Glutamatergic neuron (in vitro differentiated cells): Measurements from ENCODE around the gene CEACAM16. TPM values are rescaled to one million over a fixed set of nuclear protein-coding genes. Genes with fewer than 3 reads are reported as not detected.

Experiments used
- DNase-seq: peaks from one replicate; pipeline ENCODE4 v3.0.0; 2022
- H3K27ac Mint-ChIP-seq: one replicate; pipeline ENCODE4 v1.8.0; 2020; ENCODE audit warnings: mild to moderate bottlenecking, mixed read lengths, inconsistent platforms; ENCODE audit not compliant: unreplicated experiment
- H3K27me3 Mint-ChIP-seq: one replicate; pipeline ENCODE4 v1.8.0; 2020; ENCODE audit warnings: mild to moderate bottlenecking, moderate library complexity, mixed read lengths, inconsistent platforms; ENCODE audit not compliant: unreplicated experiment
- H3K36me3 Mint-ChIP-seq: one replicate; pipeline ENCODE4 v1.8.0; 2020; ENCODE audit warnings: mild to moderate bottlenecking, mixed read lengths, inconsistent platforms; ENCODE audit not compliant: unreplicated experiment
- H3K4me1 Mint-ChIP-seq: one replicate; pipeline ENCODE4 v1.8.0; 2020; ENCODE audit warnings: mild to moderate bottlenecking, low read depth, mixed read lengths, inconsistent platforms; ENCODE audit not compliant: unreplicated experiment
- H3K4me3 Mint-ChIP-seq: one replicate; pipeline ENCODE4 v1.8.0; 2020; ENCODE audit warnings: mild to moderate bottlenecking, mixed read lengths, inconsistent platforms; ENCODE audit not compliant: unreplicated experiment
- H3K9me3 Mint-ChIP-seq: one replicate; pipeline ENCODE4 v1.8.0; 2020; ENCODE audit warnings: mild to moderate bottlenecking, moderate library complexity, mixed read lengths, inconsistent platforms; ENCODE audit not compliant: unreplicated experiment
- total RNA-seq: library from RNA; stranded (reverse); fragmentation: NEBNext Ultra II Directional; extraction: Animal tissue kit (Norgen Biotek cat#: 25700); gene quantifications from one replicate; pipeline ENCODE4 v1.2.1, GENCODE V29; 2021; ENCODE audit not compliant: unreplicated experiment
- TF ChIP-seq, protein P1 (sequence below): fragments of 200-600 bp; sonication (generic); IDR thresholded peaks from one replicate; pipeline ENCODE4 v1.5.0; 2021; ENCODE audit not compliant: partially characterized antibody, unreplicated experiment

The CEACAM16 gene
- total RNA-seq, 1 donor from 2014 or later: not detected

DNA sequence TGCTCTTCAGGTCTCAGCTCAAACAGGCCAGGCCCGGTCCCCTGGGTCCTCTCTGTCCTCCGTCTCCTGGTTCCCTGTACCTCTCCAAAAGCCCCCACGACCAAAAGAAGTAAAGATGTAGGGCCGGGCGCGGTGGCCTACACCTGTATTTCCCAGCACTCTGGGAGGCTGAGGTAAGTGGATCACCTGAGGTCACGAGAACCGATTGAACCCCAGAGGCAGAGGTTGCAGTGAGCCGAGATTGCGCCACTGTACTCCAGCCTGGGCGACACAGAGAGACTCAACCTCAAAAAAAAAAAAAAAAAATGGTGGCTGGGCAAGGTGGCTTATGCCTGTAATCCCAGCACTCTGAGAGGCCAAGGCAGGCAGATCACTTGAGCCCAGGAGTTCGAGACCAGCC lies 27.5 kb downstream of the CEACAM16 start:
- no peak overlapping the region for H3K4me3 Mint-ChIP-seq
- H3K4me1 Mint-ChIP-seq: peaks cover 2% of the 10 kb centered on the region

DNA sequence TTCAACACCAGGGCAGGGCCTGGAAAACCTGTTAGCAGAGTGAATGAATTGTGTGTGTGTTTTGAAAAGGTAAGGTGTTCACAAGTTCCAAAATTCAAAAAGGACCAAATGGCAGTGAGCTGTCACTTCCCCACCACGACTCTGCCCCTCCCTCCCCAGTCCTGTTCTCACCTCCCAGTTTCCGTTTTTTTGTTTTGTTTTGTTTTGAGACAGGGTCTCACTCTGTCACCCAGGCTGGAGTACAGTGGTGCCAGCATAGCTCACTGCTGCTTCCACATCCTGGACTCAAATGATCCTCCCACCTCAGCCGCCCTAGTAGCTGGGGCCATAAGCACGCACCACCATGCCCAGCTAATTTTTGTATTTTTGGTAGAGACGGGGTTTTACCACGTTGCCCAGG lies 29.2 kb downstream of the CEACAM16 start:
- H3K27me3 Mint-ChIP-seq: peaks cover 8% of the 10 kb centered on the region
- H3K4me1 Mint-ChIP-seq: peaks cover 2% of the 10 kb centered on the region
- no peak overlapping the region for H3K4me3 Mint-ChIP-seq
- no peak for DNase-seq
- H3K36me3 Mint-ChIP-seq: no peaks in the 10 kb centered on the region
- H3K9me3 Mint-ChIP-seq: peaks cover 4% of the 10 kb centered on the region
- H3K27ac Mint-ChIP-seq: no peak overlapping the region
- TF ChIP-seq, protein P1, sequence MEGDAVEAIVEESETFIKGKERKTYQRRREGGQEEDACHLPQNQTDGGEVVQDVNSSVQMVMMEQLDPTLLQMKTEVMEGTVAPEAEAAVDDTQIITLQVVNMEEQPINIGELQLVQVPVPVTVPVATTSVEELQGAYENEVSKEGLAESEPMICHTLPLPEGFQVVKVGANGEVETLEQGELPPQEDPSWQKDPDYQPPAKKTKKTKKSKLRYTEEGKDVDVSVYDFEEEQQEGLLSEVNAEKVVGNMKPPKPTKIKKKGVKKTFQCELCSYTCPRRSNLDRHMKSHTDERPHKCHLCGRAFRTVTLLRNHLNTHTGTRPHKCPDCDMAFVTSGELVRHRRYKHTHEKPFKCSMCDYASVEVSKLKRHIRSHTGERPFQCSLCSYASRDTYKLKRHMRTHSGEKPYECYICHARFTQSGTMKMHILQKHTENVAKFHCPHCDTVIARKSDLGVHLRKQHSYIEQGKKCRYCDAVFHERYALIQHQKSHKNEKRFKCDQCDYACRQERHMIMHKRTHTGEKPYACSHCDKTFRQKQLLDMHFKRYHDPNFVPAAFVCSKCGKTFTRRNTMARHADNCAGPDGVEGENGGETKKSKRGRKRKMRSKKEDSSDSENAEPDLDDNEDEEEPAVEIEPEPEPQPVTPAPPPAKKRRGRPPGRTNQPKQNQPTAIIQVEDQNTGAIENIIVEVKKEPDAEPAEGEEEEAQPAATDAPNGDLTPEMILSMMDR: no peak

More for the DNA sequence above, 27.5 kb downstream of the CEACAM16 start:
- no peak for DNase-seq
- Mint-ChIP-seq H3K27me3 (peaks cover 8% of the 10 kb centered on the region), H3K27ac (no peak overlapping the region), H3K36me3 (no peaks in the 10 kb centered on the region), H3K9me3 (peaks cover 4% of the 10 kb centered on the region)
- TF ChIP-seq, protein P1: no peak

- DNase-seq: no peak
- TF ChIP-seq, protein P1: no peak
- Mint-ChIP-seq H3K4me1 (peaks cover 2% of the 10 kb centered on the region), H3K4me3 (no peak overlapping the region), H3K27me3 (peaks cover 8% of the 10 kb centered on the region), H3K36me3 (no peaks in the 10 kb centered on the region), H3K9me3 (peaks cover 2% of the 10 kb centered on the region), H3K27ac (no peak overlapping the region)
Observed at GRCh38 chr19:44729516-44730033, 30.6 kb downstream of the CEACAM16 start.

- no peaks in the 10 kb centered on the region for H3K36me3 Mint-ChIP-seq
- TF ChIP-seq, protein P1: no peak
- H3K4me1 Mint-ChIP-seq: peaks cover 2% of the 10 kb centered on the region
- peaks cover 8% of the 10 kb centered on the region for H3K27me3 Mint-ChIP-seq
- H3K27ac Mint-ChIP-seq: no peak overlapping the region
- no peak for DNase-seq
- no peak overlapping the region for H3K4me3 Mint-ChIP-seq
- H3K9me3 Mint-ChIP-seq: peaks cover 2% of the 10 kb centered on the region
Observed at GRCh38 chr19:44731081-44731480, 32.1 kb downstream of the CEACAM16 start.

DNA sequence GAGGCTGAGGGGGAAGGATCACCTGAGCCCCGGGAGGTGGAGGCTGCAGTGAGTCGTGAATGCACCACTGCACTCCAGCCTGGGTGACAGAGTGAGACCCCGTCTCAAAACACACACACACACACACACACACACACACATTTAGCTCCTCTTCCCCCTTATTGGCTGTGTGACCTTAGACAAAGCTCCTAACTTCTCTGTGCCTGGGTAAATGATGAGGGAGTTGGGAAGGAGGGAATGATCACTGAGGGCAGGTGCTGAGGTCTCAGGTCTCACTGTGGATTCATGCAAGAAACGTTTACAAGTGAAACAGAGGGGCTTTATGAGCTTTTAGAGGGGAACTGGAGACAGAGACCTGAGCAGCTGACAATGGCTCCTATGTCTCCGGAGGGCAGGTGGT lies 32.7 kb downstream of the CEACAM16 start:
- Mint-ChIP-seq H3K36me3 (no peaks in the 10 kb centered on the region), H3K4me1 (no peaks in the 10 kb centered on the region), H3K4me3 (no peak overlapping the region), H3K9me3 (peaks cover 2% of the 10 kb centered on the region), H3K27ac (no peak overlapping the region), H3K27me3 (peaks cover 8% of the 10 kb centered on the region)
- TF ChIP-seq, protein P1: no peak
- DNase-seq: no peak
